GM12878 (cell line): ENCODE data around the gene CD2. TPM values are rescaled to one million over a fixed set of nuclear protein-coding genes. Genes with fewer than 3 reads are reported as not detected.

Experiments
- ATAC-seq: fragments of 200-7000 bp; cut with Tn5 transposase; 3 replicates; pipeline ENCODE4 v1.9.1; 2020; ENCODE audit warnings: mild to moderate bottlenecking, moderate library complexity
- BruUV-seq: library from RNA; stranded (reverse); fragments of 400-500 nt; replicated peaks from 2 replicates; lab custom pipeline; 2021; lab: Mats Ljungman, UMichigan
- CTCF ChIA-PET: fragments of 300-600 bp; sonication (Branson Sonifier 250); formaldehyde crosslinking; extraction: SDS; loops from one replicate; lab custom pipeline; 2021; ENCODE audit warnings: inconsistent platforms; lab: Yijun Ruan, JAX
- POLR2A ChIA-PET: fragments of 350-600 bp; formaldehyde crosslinking; extraction: SDS; loops from one replicate; lab custom pipeline; 2021; ENCODE audit warnings: inconsistent platforms; lab: Charles Lee
- RAD21 ChIA-PET: fragments of 300-600 bp; sonication (Branson Sonifier 250); formaldehyde crosslinking; loops from one replicate; lab custom pipeline; 2023; ENCODE audit warnings: antibody characterized with exemption; ENCODE audit not compliant: unreplicated experiment; lab: Charles Lee
- SMC1A ChIA-PET: fragments of 300-600 bp; sonication (Branson Sonifier 250); formaldehyde crosslinking; loops from one replicate; lab custom pipeline; 2023; ENCODE audit not compliant: unreplicated experiment, uncharacterized antibody; lab: Charles Lee
- DNase-seq: peaks from one replicate; pipeline ENCODE4 v3.0.0-alpha.2; 2011; ENCODE audit warnings: low read depth, low spot score
- FAIRE-seq: peaks from 3 replicates; lab custom pipeline; 2011; peaks lifted over from hg19 to GRCh38; lab: Jason Lieb, UNC
- H2AFZ ChIP-seq: 2 replicates; pipeline ENCODE4 v1.6.0; 2011; ENCODE audit warnings: low read depth, low read length, control low read depth; ENCODE audit not compliant: control insufficient read depth
- H3K27ac ChIP-seq: 2 replicates; pipeline ENCODE4 v1.5.1; 2011; ENCODE audit warnings: control low read depth; ENCODE audit not compliant: control insufficient read depth, insufficient read depth
- H3K27me3 ChIP-seq, 2 experiments: replicated peaks in 1 of 2; 2 replicates each; pipeline versions ENCODE4 v1.6.0 to v1.6.1; 2011; ENCODE audit warnings: low read length in 1 of 2; ENCODE audit not compliant: control insufficient read depth in 2 of 2, insufficient read depth in 2 of 2
- H3K36me3 ChIP-seq, 2 experiments: 2 replicates each; pipeline ENCODE4 v1.5.1; 2011; ENCODE audit warnings: low read length in 1 of 2; ENCODE audit not compliant: control insufficient read depth in 2 of 2, insufficient read depth in 2 of 2
- H3K4me1 ChIP-seq: 2 replicates; pipeline ENCODE4 v1.6.1; 2011; ENCODE audit warnings: mild to moderate bottlenecking, low read length, moderate library complexity, mixed read lengths; ENCODE audit not compliant: control insufficient read depth, insufficient read depth
- H3K4me2 ChIP-seq: 2 replicates; pipeline ENCODE4 v1.6.0; 2011; ENCODE audit warnings: control low read depth; ENCODE audit not compliant: control insufficient read depth, insufficient read depth
- H3K4me3 ChIP-seq: fragments of 200-600 bp; sonication (generic); 2 replicates; pipeline ENCODE4 v1.5.1; 2016
- H3K79me2 ChIP-seq: 2 replicates; pipeline ENCODE4 v1.6.0; 2011; ENCODE audit warnings: low read length; ENCODE audit not compliant: control insufficient read depth, insufficient read depth
- H3K9ac ChIP-seq: 2 replicates; pipeline ENCODE4 v1.8.0; 2011; ENCODE audit warnings: low read length, control low read depth, mixed read lengths; ENCODE audit not compliant: control insufficient read depth, insufficient read depth
- H3K9me3 ChIP-seq: replicated peaks from 3 replicates; pipeline ENCODE4 v1.5.1; 2011; ENCODE audit warnings: mild to moderate bottlenecking, low read length; ENCODE audit not compliant: control insufficient read depth, insufficient read depth
- H4K20me1 ChIP-seq: 2 replicates; pipeline ENCODE4 v1.6.0; 2011; ENCODE audit not compliant: control insufficient read depth, insufficient read depth
- ATF7 ChIP-seq: fragments of 450-650 bp; IDR thresholded peaks from 2 replicates; pipeline ENCODE4 v1.6.1; 2016; ENCODE audit warnings: low read depth, mild to moderate bottlenecking
- BACH1 ChIP-seq: fragments of 450-650 bp; IDR thresholded peaks from 2 replicates; pipeline ENCODE4 v1.6.1; 2017; ENCODE audit warnings: mild to moderate bottlenecking, borderline replicate concordance
- BMI1 ChIP-seq: fragments of 450-650 bp; IDR thresholded peaks from 2 replicates; pipeline ENCODE4 v1.6.1; 2016; ENCODE audit warnings: mild to moderate bottlenecking, moderate library complexity, borderline replicate concordance
- CBX3 ChIP-seq: fragments of 200-600 bp; sonication (generic); IDR thresholded peaks from 2 replicates; pipeline ENCODE4 v1.6.1; 2016; ENCODE audit warnings: low read depth, borderline replicate concordance
- KLF5 ChIP-seq: fragments of 450-650 bp; IDR thresholded peaks from 2 replicates; pipeline ENCODE4 v1.6.1; 2014; ENCODE audit warnings: mild to moderate bottlenecking; ENCODE audit not compliant: partially characterized antibody
- SIX5 ChIP-seq: IDR thresholded peaks from 2 replicates; pipeline ENCODE4 v1.6.1; 2011; ENCODE audit warnings: mild to moderate bottlenecking, low read depth, low read length, moderate library complexity; ENCODE audit not compliant: severe bottlenecking
- SMARCA5 ChIP-seq: fragments of 450-650 bp; IDR thresholded peaks from 2 replicates; pipeline ENCODE4 v1.6.1; 2017; ENCODE audit warnings: mild to moderate bottlenecking
- SMC3 ChIP-seq: IDR thresholded peaks from 2 replicates; pipeline ENCODE4 v1.6.1; 2011; ENCODE audit warnings: low read length, improper control_type of control experiment, borderline replicate concordance
- SP1 ChIP-seq: IDR thresholded peaks from one replicate; pipeline ENCODE4 v1.6.1; 2011; ENCODE audit warnings: low read depth, low read length
- WRNIP1 ChIP-seq: IDR thresholded peaks from 2 replicates; pipeline ENCODE4 v1.6.1; 2011; ENCODE audit warnings: low read depth, low read length, improper control_type of control experiment, borderline replicate concordance
- ZBTB40 ChIP-seq: fragments of 450-650 bp; IDR thresholded peaks from 2 replicates; pipeline ENCODE4 v1.6.1; 2016; ENCODE audit warnings: mild to moderate bottlenecking, moderate library complexity, borderline replicate concordance
- ZNF622 ChIP-seq: fragments of 450-650 bp; IDR thresholded peaks from 2 replicates; pipeline ENCODE4 v1.6.1; 2017; ENCODE audit warnings: mild to moderate bottlenecking, inconsistent platforms
- WGBS: methylation state at CpG from one replicate; pipeline ENCODE4 v1.1.6; 2016; ENCODE audit warnings: low lambda C conversion rate; ENCODE audit not compliant: insufficient replicate concordance, insufficient coverage; ENCODE audit errors: missing lambda C conversion rate; 5-methylcytosine and 5-hydroxymethylcytosine counted together
- in situ Hi-C: fragments of 300-500 bp; cut with MboI; formaldehyde crosslinking; loops from 9 replicates; pipeline ENCODE4 v1.14.3; 2018; ENCODE audit warnings: mixed read lengths
- intact Hi-C: fragments of 100-400 bp; cut with micrococcal nuclease; formaldehyde crosslinking; loops from one replicate; pipeline ENCODE4 v1.14.2; 2022; ENCODE audit not compliant: unreplicated experiment
- polyA plus RNA-seq, 11 experiments: library from polyadenylated mRNA; depleted of rRNA in 4 of 11; unstranded in 6 of 11; stranded (reverse) in 5 of 11; fragments of >200 nt; fragmentation: Nextera tagmentation in 4 of 11; fragmentation: Illumina TruSeq in 1 of 11; extraction: Ambion mirVana in 4 of 11; extraction: Trizol in 1 of 11; gene quantifications; 1 replicate in 1 of 11; 2 replicates in 10 of 11; pipeline versions ENCODE4 v1.2.1 to v1.2.3, GENCODE V29; 2011 to 2016; ENCODE audit warnings: inconsistent platforms in 2 of 11, missing spikeins in 2 of 11, low read depth in 1 of 11
- total RNA-seq, 4 experiments: library from RNA; depleted of rRNA in 3 of 4; stranded (reverse); fragments of >200 nt in 3 of 4; fragmentation: Illumina TruSeq in 1 of 4; extraction: Trizol in 1 of 4; gene quantifications; 2 replicates each; pipeline versions ENCODE4 v1.2.1 to v1.2.3, GENCODE V29; 2013 to 2021

Gene CD2
- total and polyA plus RNA-seq, 10 of the 15 experiments (the other 5 are each of a cell fraction or from before 2014, with no cell fraction given), result 0.15 to 4.3 (median 2.8) TPM

- Histone ChIP-seq H3K79me2 (no peaks in the 10 kb centered on the region), H3K9me3 (no peaks in the 10 kb centered on the region), H3K4me1 (peaks cover 28% of the 10 kb centered on the region), H4K20me1 (no peaks in the 10 kb centered on the region), H2AFZ (no peak overlapping the region), H3K4me2 (no peak overlapping the region), H3K27me3 (no peaks in the 10 kb centered on the region; a peak in 1 of 4 replicates), H3K4me3 (no peak overlapping the region), H3K36me3 (no peaks in the 10 kb centered on the region), H3K27ac (no peak overlapping the region), H3K9ac (no peak overlapping the region)
- in situ Hi-C loops (no loop called here), intact Hi-C loops (no loop called here)
- DNase-seq (no peak), FAIRE-seq (no peak), ATAC-seq (no peak)
- no TSS peak for BruUV-seq
- ChIA-PET POLR2A (interaction anchor here (1.0 to 1.5 kb wide), 3 partner anchors 27 to 32 kb away, joined by 3 to 4 read pairs (median 3); no protein-coding TSS in a partner anchor), CTCF (interaction anchor here (0.7 to 12.8 kb wide), 9 partner anchors 9 to 169 kb away, joined by 3 to 120 read pairs (median 4); partner anchors contain the start of gene CD2), SMC1A (interaction anchor here (1.6 to 14.5 kb wide), 4 partner anchors 11 to 48 kb away, joined by 6 to 224 read pairs (median 16); partner anchors contain the start of gene CD2), RAD21 (interaction anchor here (0.6 to 12.0 kb wide), 3 partner anchors 10 to 28 kb away, joined by 3 to 176 read pairs (median 3); no protein-coding TSS in a partner anchor)
- 75% methylated on average over 3 of the region's 4 CpGs for WGBS
- TF ChIP-seq CBX3 (no peak), SMARCA5 (no peak), SIX5 (no peak)
These were observed 11.7 kb downstream of the CD2 start for GRCh38 chr1:116765962-116766361.

GRCh38 chr1:116766616-116767469, 12.6 kb downstream of the CD2 start:
- SMC1A ChIA-PET, result interaction anchor here (1.6 to 14.5 kb wide), 3 partner anchors 27 to 79 kb away, joined by 3 to 224 read pairs (median 72); no protein-coding TSS in a partner anchor
- no peak for DNase-seq

More at GRCh38 chr1:116766616-116767469, 12.6 kb downstream of the CD2 start:
- H3K79me2 ChIP-seq, result no peaks in the 10 kb centered on the region
- no peaks in the 10 kb centered on the region for H3K36me3 ChIP-seq
- ATAC-seq (no peak), FAIRE-seq (no peak)
- peaks cover 28% of the 10 kb centered on the region for H3K4me1 ChIP-seq
- no peak overlapping the region for H3K9ac ChIP-seq
- no peaks in the 10 kb centered on the region for H3K9me3 ChIP-seq
- RAD21 ChIA-PET, result interaction anchor here (0.8 to 12.0 kb wide), 3 partner anchors 27 to 195 kb away, joined by 3 to 176 read pairs (median 3); no protein-coding TSS in a partner anchor
- intact Hi-C loops, result no loop called here
- no peaks in the 10 kb centered on the region for H4K20me1 ChIP-seq
- CTCF ChIA-PET, result interaction anchor here (1.9 to 12.8 kb wide), 5 partner anchors 27 to 168 kb away, joined by 4 to 120 read pairs (median 14); no protein-coding TSS in a partner anchor
- no peaks in the 10 kb centered on the region; a peak in 1 of 4 replicates for H3K27me3 ChIP-seq
- H3K4me3 ChIP-seq, result no peak overlapping the region
- H3K27ac ChIP-seq, result no peak overlapping the region
- TF ChIP-seq BACH1 (no peak), SMC3 (no peak), ATF7 (no peak), WRNIP1 (no peak), SP1 (no peak), KLF5 (no peak), ZBTB40 (no peak), ZNF622 (no peak), BMI1 (no peak)
- 92% methylated on average over 13 of the region's 13 CpGs for WGBS
- no peak overlapping the region for H3K4me2 ChIP-seq
- H2AFZ ChIP-seq, result no peak overlapping the region
- POLR2A ChIA-PET, result interaction anchor here (1.0 to 5.9 kb wide), 4 partner anchors 27 to 33 kb away, joined by 3 to 45 read pairs (median 4); no protein-coding TSS in a partner anchor
- BruUV-seq, result no TSS peak
- in situ Hi-C loops, result no loop called here
